Measurements from ENCODE around the gene PRIMPOL.
"Not testable (repeated sequence)": the region's sequence is repeated elsewhere in the genome, so short reads cannot be mapped to it uniquely, and the experiment has no call there.

The PRIMPOL gene

GRCh38 chr4:184616633-184617551 lies 32.6 kb upstream of the PRIMPOL start:
- no peak for TF ChIP-seq CTCF (IDR thresholded peaks at IDR 0.05; ENCODE audit: low read depth, low read length, missing control alignments)
- DNase-seq (ENCODE audit: low read depth), result no peak
- no peak overlapping the region for H3K4me3 ChIP-seq (ENCODE audit: low read depth, low read length)
- in situ Hi-C loops (cut with HindIII; ENCODE audit: low sequenced_read_pairs), result no loop called here

- no peak overlapping the region for H3K4me3 ChIP-seq (ENCODE audit: low read depth, low read length)
- no peak for DNase-seq (ENCODE audit: low read depth)
- no peak for TF ChIP-seq CTCF (IDR thresholded peaks at IDR 0.05; ENCODE audit: low read depth, low read length, missing control alignments)
- in situ Hi-C loops (cut with HindIII; ENCODE audit: low sequenced_read_pairs), result no loop called here
Observed at GRCh38 chr4:184617600-184618196, 31.8 kb upstream of the PRIMPOL start.

GRCh38 chr4:184620212-184620867 lies 29.2 kb upstream of the PRIMPOL start:
- no peak for DNase-seq (ENCODE audit: low read depth)
- H3K4me3 ChIP-seq (ENCODE audit: low read depth, low read length), result no peak overlapping the region
- TF ChIP-seq CTCF (IDR thresholded peaks at IDR 0.05; ENCODE audit: low read depth, low read length, missing control alignments), result no peak
- in situ Hi-C loops (cut with HindIII; ENCODE audit: low sequenced_read_pairs), result no loop called here

GRCh38 chr4:184621518-184621917 lies 28.0 kb upstream of the PRIMPOL start:
- DNase-seq (ENCODE audit: low read depth), result no peak
- no peak for TF ChIP-seq CTCF (IDR thresholded peaks at IDR 0.05; ENCODE audit: low read depth, low read length, missing control alignments)
- in situ Hi-C loops (cut with HindIII; ENCODE audit: low sequenced_read_pairs), result no loop called here
- no peak overlapping the region for H3K4me3 ChIP-seq (ENCODE audit: low read depth, low read length)

- H3K4me3 ChIP-seq (ENCODE audit: low read depth, low read length); in situ Hi-C loops (cut with HindIII; ENCODE audit: low sequenced_read_pairs); DNase-seq (ENCODE audit: low read depth): not testable (repeated sequence)
Observed at GRCh38 chr4:184624504-184624903, 25.0 kb upstream of the PRIMPOL start.

GRCh38 chr4:184624972-184625554 lies 24.5 kb upstream of the PRIMPOL start:
- DNase-seq (ENCODE audit: low read depth), result no peak
- TF ChIP-seq CTCF (IDR thresholded peaks at IDR 0.05; ENCODE audit: low read depth, low read length, missing control alignments), result no peak
- in situ Hi-C loops (cut with HindIII; ENCODE audit: low sequenced_read_pairs), result no loop called here
- H3K4me3 ChIP-seq (ENCODE audit: low read depth, low read length), result no peak overlapping the region

GRCh38 chr4:184625783-184626596 lies 23.5 kb upstream of the PRIMPOL start:
- DNase-seq (ENCODE audit: low read depth); in situ Hi-C loops (cut with HindIII; ENCODE audit: low sequenced_read_pairs); H3K4me3 ChIP-seq (ENCODE audit: low read depth, low read length): not testable (repeated sequence)

Data from astrocyte of the cerebellum (primary cell).